DMS79 (cell line): ENCODE data around the gene PDRG1.
"Not testable (repeated sequence)": the region's sequence is repeated elsewhere in the genome, so short reads cannot be mapped to it uniquely, and the experiment has no call there.

Experiments
- DNase-seq: peaks from one replicate; lab custom pipeline; 2025; lab: John Stamatoyannopoulos, UW

The PDRG1 gene

GRCh38 chr20:31926493-31926892, 25.4 kb downstream of the PDRG1 start:
- no peak for DNase-seq

DNA sequence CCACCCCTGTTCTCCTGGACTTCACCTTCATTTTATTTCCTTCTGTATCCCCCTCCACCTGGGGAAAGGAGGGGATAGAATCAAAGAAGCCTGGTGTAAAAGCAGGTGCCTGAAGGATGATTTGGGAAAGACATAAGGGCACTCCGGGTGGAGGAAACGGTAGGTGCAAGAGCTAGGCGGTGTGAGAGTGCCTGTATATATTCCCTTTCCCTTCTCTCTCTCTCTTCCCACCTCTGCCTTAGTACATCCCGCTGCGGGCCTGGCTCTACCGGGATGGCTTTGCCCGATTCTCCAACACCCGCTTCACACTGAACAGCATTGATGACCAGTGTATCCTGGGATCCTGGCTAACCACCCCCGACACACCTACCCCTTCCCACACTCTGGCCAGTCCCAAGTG, 26.2 kb downstream of the PDRG1 start:
- no peak for DNase-seq

GRCh38 chr20:31924561-31924960, 27.3 kb downstream of the PDRG1 start:
- DNase-seq: no peak

DNA sequence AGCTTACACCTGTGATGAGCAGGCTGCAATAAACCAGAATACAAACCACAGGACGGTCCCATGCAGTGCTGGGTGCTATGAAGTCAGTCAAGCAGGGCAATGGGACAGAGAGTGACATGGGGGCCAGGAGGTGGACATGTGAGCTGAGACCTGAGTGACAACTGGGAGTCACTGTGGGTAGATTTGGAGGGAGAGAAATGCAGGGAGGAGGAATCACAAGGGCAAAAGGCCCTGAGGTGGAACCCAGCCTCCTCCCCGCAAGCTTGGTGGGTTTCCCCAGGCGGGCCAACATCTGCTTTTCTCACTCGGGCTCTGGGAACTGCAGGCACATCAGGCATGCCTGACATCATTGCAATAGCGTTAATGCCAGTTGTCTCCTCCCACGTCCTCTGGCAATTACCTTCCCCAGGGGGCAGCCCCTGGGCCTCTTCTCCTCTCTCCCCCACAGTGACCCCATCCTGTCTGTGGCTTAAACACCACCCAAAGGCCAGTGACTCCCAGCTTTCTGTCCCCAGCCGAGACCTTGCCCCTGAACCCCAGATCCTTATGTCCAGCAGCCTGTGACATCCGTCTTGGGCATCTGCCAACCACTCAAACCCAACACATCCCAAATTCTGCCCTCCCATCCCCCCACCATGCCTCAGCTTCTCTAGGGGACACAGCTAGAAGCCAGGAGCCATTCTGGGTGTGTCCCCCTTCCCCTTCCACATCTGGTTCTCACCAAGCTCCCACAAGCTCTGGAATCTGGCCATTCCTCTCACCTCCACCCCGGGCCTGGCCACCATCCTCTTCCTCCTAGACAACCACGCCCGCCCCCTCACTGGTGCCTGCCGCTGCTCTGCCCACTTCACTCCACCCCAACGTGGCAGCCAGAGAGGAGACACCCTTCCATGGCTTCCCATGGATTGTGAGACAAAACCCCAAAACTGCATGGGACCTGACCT, 28.2 kb downstream of the PDRG1 start:
- no peak for DNase-seq

DNA sequence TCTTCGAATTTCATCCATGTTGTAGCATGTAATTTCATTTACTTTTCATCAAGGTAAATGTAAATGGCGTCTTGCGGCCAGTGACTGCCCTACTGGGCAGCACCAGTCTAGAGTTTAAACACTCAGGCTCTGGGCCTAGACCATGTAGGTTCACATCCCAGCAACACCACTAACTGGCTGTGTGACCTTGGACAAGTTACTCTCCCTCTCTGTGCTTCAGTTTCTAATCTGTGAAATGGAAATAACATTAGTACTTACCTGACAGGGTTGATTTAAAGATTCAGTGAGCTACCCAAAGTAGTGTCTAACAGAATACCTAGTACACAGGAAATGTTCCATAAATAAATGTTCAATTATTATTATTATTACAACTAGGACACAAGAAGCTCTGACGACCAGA, 29.3 kb downstream of the PDRG1 start:
- no peak for DNase-seq

DNA sequence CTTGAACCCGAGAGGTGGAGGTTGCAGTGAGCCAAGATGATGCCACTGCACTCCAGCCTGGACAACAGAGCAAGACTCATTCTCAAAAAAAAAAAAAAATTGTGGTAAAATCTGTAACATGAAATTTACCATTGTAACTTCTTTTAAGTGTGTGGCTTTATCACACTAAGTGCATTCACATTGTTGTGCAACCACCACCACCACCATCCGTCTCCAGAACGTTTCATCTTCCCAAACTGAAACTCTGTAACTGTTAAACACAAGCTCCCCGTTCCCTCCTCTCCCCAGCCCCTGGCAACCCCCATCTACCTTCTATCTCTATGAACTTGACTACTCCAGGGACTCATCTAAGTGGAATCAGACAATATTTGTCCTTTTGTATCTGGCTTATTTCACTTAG, 29.7 kb downstream of the PDRG1 start:
- no peak for DNase-seq

GRCh38 chr20:31921480-31921879, 30.4 kb downstream of the PDRG1 start:
- not testable (repeated sequence) for DNase-seq

DNA sequence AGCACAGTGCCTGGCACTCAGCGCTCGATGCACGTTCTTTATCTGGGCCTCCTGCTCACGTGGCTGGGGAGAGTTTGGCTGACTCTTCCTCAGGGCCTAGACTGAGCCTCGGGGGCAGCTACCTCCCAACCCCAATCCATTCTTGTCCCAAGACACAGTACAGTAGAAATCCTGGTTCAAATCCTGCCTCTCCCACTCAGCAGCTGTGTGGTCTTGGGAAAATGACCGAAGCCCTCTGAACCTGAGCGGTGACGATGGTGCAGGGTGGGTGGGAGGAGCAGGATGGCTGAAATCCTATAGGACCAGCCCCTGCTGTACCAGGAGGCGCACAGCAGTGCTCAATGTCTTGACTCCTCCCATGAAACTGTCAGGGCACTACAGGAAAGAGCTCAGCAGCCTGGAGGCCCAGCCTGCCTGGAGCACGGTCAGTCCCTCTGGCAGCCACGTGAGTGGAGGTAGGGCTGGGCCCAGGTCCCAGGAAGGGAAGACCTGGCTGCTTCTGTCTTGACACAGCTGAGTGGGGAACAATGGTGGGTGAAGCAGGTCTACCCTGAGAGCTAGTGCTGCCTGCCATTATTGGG, 31.5 kb downstream of the PDRG1 start:
- DNase-seq: no peak

DNA sequence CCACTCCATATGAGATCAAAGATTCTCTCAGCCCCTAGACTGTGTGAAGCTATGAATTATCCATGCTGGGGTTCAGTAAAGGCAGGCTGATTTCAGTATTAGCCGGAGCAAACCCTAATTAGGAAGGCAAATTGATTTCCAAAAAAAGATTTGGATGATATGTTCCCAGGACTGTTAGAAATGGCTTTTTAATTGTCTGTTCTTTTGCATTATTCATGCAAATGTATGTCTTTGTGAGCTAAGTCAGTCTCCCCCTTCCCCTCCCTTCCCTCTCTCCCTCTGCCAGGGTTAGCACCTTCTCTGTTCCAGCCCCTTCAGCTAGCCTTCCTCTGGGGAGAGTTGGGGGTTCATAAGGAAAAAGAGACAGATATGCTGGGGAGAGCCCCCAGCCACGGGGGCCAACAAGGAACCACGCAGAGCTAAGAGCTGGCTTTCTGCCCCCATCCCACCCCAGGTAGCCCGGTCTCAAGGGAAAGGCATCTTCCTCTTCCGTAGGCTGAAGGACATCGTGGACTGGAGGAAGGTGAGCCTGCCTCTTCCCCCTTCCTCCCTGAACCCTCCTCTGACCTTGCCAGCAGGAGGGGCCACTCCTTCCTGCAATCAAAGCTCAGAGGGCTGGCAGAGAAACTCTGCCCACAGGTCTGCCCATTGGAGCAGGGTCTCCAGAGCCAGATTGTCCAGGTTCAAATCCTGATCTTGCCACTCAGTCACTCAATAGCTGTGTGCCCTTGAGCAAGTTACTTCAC, 32.3 kb downstream of the PDRG1 start:
- no peak for DNase-seq

- DNase-seq: no peak
Observed at GRCh38 chr20:31918466-31919105, 33.3 kb downstream of the PDRG1 start.

DNA sequence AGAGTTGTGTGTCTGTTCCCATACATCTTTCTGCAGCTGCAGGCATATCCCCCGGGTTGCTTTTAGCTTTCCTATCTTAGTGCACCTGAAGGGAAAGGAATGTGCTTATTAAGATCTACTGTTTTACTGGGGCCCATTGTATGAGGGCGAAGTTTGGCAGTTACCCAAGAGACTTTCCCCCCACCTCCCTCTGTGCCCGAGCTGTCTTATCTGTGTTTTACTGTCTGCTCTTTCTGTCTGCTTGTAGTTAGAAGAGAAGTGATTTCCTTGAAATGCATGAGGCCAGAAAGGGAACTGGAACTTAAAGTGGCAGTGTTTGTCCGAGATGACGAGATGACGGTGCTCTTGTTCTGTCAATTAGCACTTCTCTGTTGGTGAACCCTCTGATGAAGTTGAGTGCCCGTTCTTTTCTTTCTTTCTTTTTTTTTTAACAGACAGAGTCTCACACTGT, 33.9 kb downstream of the PDRG1 start:
- DNase-seq: not testable (repeated sequence)

DNA sequence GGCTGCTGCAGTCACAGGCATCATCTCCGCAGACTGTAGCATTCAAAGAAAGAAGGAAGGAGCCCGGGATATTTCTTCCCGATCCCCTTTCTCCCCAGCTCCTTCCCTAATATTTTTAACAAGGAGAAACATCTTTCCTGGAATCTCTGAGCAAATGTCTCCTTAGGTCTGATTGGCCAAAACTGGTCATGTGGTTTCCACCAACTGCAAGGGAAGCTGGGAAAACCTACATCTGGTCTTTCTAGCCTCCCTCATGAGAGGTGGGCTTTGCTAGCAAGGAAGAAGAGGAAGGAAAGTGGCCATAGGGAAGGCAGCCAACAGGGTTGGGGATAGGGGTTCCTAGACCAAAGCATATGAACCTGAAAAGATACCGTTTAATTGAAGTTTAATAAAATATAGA, 35.1 kb downstream of the PDRG1 start:
- no peak for DNase-seq

DNA sequence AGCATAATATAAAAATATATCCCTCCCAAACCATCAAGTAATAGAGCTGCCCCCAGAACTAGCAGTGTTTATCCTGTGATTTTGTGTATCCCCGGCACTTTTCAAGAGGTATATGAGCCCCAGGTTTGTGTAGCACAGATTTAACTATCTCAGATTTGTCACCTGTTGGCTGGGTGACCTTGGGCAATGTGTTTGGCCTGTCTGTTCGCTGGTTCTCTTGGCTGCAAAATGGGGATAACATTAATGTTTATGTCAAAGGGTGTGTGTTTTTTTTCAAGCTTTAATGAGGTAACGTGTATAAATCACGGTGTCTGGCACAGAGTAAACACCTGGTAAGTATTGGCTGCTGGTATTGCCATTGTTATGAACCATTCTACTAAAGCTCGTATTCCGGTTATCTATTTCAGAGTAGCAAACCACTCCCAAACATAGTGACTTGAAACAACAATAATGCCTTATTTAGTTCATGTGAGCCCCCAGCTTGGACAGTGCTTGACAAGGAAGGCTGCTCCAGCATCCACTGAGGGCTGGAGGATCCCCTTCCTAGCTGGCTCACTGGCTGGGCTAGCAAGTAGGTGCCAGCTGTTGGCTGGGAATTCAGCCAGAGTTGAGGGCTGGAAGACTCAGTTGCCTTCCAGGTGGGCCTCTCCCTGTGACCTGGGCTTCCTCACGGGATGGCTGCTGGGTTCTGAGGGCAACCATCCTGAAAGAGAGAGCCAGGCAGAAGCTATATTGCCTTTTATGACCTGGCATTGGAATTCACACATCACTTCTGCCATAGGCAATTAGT, 36.2 kb downstream of the PDRG1 start:
- DNase-seq: no peak

DNA sequence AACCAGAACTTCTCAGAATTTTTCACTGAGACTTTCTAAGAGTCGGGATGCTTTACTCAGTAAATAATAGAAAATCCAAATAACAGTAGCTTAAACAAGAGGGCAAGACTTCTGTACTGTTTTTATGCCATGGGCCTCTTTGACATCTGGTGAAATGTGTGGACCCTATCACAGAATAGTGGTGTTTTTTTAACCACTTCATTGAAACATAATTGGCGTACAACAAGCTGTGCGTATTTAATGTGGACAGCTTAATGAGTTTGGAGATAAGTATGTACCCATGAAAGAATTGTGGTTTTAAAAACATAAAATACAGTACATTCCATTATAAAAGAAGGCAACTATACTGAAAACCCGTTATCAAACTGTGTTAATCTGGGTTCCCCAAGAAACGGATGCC, 37.7 kb downstream of the PDRG1 start:
- DNase-seq: no peak

DNA sequence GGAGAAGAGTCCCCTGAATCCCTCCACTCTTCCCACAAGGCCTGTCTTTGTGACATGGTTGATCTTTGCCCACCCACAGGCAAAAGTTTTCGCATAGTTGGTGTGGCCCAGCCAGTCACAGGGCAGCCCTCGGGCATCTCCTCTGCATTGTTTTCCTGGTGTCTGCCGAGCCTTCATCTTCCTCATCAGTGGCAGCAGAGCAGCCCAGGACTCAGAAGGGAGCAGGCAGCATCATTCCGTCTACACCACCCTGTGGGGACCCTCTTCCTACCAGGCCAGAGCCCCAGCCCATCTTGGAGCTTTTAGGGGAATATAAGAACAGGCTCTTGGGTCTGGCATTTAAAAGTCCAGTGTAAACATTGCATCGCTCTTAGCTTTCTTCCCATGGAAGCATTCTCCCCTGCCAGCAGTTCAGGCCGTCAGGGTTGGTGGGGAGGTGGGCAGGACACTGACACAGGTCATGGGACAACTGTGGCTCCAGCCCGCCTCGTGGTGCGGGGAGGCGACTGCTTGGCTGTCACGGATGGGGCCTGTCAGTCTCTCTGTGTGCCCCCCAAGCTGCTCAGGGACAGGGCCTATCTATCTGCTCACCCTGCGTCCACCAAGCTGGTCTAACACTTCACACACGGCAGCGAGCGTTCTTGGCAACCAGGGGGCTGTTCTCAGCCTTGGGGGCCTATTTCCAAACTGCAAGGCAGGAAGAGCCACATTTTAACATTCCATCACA, 38.3 kb downstream of the PDRG1 start:
- DNase-seq: no peak

DNA sequence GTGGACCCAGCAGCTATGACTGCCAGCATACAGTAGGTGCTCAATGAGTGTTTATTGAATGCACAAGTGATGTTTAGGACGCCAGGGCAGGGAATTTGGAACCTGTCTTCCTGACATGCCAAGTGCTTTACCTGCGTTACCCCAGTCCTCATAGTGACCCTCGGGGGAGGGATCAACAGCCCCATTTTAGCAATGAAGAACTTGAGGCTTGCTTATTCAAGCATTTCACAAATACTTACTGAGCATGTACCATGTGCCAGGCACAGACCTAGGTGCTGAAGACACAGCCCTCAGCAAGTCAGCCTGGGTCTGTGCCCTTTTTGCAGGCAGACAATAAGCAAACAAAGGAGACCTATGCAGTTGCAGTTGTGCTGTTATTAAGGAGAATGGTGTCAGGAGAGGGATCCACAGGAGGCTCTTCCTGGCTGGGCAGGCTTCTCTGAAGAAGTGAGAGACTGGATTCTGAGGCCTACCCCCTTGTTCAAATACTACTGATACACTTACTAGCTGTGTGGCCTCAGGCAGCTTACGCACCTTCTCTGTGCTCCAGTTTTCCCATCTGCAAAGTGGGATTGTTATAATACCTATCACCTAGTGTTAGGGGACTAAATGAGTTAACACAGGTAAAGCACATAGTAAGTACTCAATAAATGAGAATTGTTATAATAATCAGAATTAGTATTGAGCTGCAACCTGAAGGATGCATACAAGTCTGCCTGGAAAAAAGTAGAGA, 41.6 kb downstream of the PDRG1 start:
- DNase-seq: no peak

GRCh38 chr20:31909253-31910070, 42.4 kb downstream of the PDRG1 start:
- no peak for DNase-seq

DNA sequence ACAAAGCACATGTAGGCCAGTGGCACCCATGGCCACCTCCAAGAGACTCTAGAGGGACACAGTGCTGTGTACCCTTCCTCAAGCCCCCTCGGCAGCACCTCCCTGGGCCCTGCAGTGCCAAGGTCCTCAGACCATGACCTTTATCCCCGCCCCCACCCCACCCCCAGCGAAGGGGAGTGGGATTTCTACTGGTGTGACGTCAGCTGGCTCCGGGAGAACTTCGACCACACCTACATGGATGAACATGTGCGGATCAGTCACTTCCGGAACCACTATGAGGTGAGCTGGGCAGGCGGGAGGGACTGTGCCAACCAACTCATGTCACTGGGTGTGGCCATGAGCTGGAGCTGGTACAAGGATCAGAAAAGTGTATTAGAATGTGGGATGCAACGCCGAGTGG, 43.4 kb downstream of the PDRG1 start:
- no peak for DNase-seq

GRCh38 chr20:31908016-31908415, 43.8 kb downstream of the PDRG1 start:
- no peak for DNase-seq
